DND-41 (cell line): Measurements from ENCODE around the gene WNT5A.
A peak's percentile ranks its signal among the peaks of the same experiment; 100 is the strongest.

ENCODE experiments used
- ATAC-seq: fragments of 200-7000 bp; cut with Tn5 transposase; 3 replicates; pipeline ENCODE4 v1.9.1; 2021; ENCODE audit warnings: low read depth; ENCODE audit not compliant: insufficient read depth
- DNase-seq: peaks from one replicate; pipeline ENCODE4 v3.0.0-alpha.2; 2020
- H2AFZ ChIP-seq: 2 replicates; pipeline ENCODE4 v1.6.0; 2012; ENCODE audit warnings: low read depth, low read length
- H3K27ac ChIP-seq: 2 replicates; pipeline ENCODE4 v1.5.1; 2012; ENCODE audit warnings: low read length, inconsistent platforms
- H3K27me3 ChIP-seq: fragments of 200-600 bp; sonication (generic); 2 replicates; pipeline ENCODE4 v1.6.0; 2012; ENCODE audit warnings: low read length, mild to moderate bottlenecking, inconsistent platforms; ENCODE audit not compliant: insufficient read depth, poor library complexity
- H3K36me3 ChIP-seq: 2 replicates; pipeline ENCODE4 v1.5.1; 2012; ENCODE audit warnings: low read length, inconsistent platforms; ENCODE audit not compliant: insufficient read depth
- H3K4me1 ChIP-seq: 2 replicates; pipeline ENCODE4 v1.5.1; 2012; ENCODE audit warnings: mild to moderate bottlenecking, low read length; ENCODE audit not compliant: insufficient read depth
- H3K4me2 ChIP-seq: 2 replicates; pipeline ENCODE4 v1.6.0; 2012; ENCODE audit warnings: mild to moderate bottlenecking, moderate library complexity, low read length, inconsistent platforms; ENCODE audit not compliant: insufficient read depth
- H3K4me3 ChIP-seq, 2 experiments: fragments of 200-600 bp in 1 of 2; shearing (Covaris generic) in 1 of 2; 2 replicates each; pipeline ENCODE4 v1.5.1; 2012 to 2016; ENCODE audit warnings: inconsistent platforms in 2 of 2, low read length in 2 of 2, mild to moderate bottlenecking in 2 of 2, low read depth in 1 of 2, moderate library complexity in 1 of 2
- H3K79me2 ChIP-seq: 2 replicates; pipeline ENCODE4 v1.6.0; 2012; ENCODE audit warnings: low read length, inconsistent platforms; ENCODE audit not compliant: insufficient read depth
- H3K9ac ChIP-seq: 2 replicates; pipeline ENCODE4 v1.6.0; 2012; ENCODE audit warnings: low read depth, mild to moderate bottlenecking, inconsistent platforms, low read length, moderate library complexity
- H3K9me3 ChIP-seq: 2 replicates; pipeline ENCODE4 v1.5.1; 2012; ENCODE audit warnings: low read length, moderate library complexity, mild to moderate bottlenecking, inconsistent platforms; ENCODE audit not compliant: insufficient read depth, severe bottlenecking
- H4K20me1 ChIP-seq: 2 replicates; pipeline ENCODE4 v1.6.0; 2012; ENCODE audit warnings: low read length; ENCODE audit not compliant: insufficient read depth
- CTCF ChIP-seq: IDR thresholded peaks from 2 replicates; pipeline ENCODE4 v1.5.1; 2012; ENCODE audit warnings: borderline replicate concordance, low read length, moderate library complexity, mild to moderate bottlenecking; ENCODE audit not compliant: poor library complexity, severe bottlenecking; ENCODE audit errors: extremely low read depth
- EZH2 ChIP-seq: IDR thresholded peaks from 3 replicates; pipeline ENCODE4 v1.6.1; 2012; ENCODE audit warnings: borderline replicate concordance, low read depth, mild to moderate bottlenecking, moderate library complexity, low read length, inconsistent platforms; ENCODE audit not compliant: severe bottlenecking

WNT5A gene

DNA sequence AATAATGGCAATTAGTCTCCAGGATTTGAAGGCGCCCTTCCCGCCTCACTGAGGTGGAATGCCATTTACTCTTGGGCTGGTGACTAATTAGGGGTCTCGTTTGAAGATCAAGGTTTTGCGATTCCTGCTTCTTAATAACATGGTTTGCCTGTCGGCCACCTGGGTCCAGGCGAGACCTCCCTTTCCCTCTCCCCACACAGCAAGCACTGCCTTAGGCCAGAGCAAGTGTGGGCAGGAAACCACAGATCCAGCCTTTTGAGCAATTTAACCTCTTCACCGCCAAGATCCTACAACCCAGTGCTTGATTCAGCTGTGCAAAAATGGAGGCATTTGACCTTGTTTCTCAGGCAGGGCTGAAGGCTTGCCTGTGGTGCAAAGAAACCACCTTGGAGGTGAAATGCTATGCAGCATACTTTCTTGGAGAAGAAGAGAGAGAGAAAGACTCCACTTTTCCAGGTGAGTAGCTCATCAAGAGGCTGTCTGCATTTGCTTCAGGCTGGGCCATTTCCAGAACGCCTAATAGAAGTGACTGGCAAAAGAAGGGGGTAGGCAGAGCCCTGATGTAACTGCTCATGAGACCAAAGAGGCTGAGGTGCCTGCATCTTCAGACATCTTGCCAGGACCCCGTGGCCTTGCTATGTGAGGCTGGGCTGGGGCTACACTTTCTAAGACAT is 34.1 kb upstream of the WNT5A start:
- Histone ChIP-seq H3K27ac (no peak overlapping the region), H3K4me3 (no peak overlapping the region), H4K20me1 (no peaks in the 10 kb centered on the region), H3K4me1 (peaks cover 6% of the 10 kb centered on the region; the same call in 1 of the 2 replicates), H3K79me2 (no peaks in the 10 kb centered on the region), H3K9me3 (no peaks in the 10 kb centered on the region), H3K36me3 (no peaks in the 10 kb centered on the region), H3K27me3 (no peaks in the 10 kb centered on the region), H2AFZ (no peak overlapping the region), H3K4me2 (no peak overlapping the region), H3K9ac (no peak overlapping the region)
- DNase-seq (peak; percentile 22), ATAC-seq (peak; percentile 66; the same call in 2 of the 3 replicates)
- TF ChIP-seq EZH2 (no peak), CTCF (no peak)

GRCh38 chr3:55519019-55519418 is 31.9 kb upstream of the WNT5A start:
- no peaks in the 10 kb centered on the region for H3K27me3 ChIP-seq
- no peaks in the 10 kb centered on the region for H4K20me1 ChIP-seq
- H3K36me3 ChIP-seq, result no peaks in the 10 kb centered on the region
- H3K4me3 ChIP-seq, result no peak overlapping the region
- no peak for ATAC-seq
- no peak overlapping the region for H3K27ac ChIP-seq
- H3K9me3 ChIP-seq, result no peaks in the 10 kb centered on the region
- no peak for TF ChIP-seq CTCF
- TF ChIP-seq EZH2, result no peak
- peaks cover 6% of the 10 kb centered on the region; the same call in 1 of the 2 replicates for H3K4me1 ChIP-seq
- H3K9ac ChIP-seq, result no peak overlapping the region
- no peak overlapping the region for H2AFZ ChIP-seq
- H3K4me2 ChIP-seq, result no peak overlapping the region
- no peaks in the 10 kb centered on the region for H3K79me2 ChIP-seq
- no peak for DNase-seq

DNA sequence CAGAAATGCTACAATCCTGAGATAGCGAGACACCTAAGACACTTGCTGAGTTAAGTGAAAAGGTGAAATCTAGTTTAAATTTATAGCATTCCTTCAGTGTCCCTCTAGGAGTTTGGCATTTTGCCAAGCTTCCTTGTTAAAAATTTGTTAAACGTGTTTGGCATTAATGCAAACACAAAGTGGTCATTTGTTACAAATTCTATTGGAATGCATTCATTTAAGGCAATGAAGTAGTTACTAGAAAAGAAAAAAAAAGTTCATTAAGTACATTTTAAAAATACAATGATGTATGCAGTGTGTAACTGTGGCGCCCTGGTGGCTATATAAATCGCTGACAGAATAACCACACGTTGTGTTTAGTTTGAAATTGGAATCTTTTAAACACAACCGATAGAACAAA is 31.3 kb upstream of the WNT5A start:
- TF ChIP-seq CTCF, result no peak
- TF ChIP-seq EZH2, result no peak
- H3K27ac ChIP-seq, result no peak overlapping the region
- H3K79me2 ChIP-seq, result no peaks in the 10 kb centered on the region
- no peak for DNase-seq
- peaks cover 6% of the 10 kb centered on the region; the same call in 1 of the 2 replicates for H3K4me1 ChIP-seq
- no peak overlapping the region for H3K4me2 ChIP-seq
- no peak overlapping the region for H3K4me3 ChIP-seq
- no peaks in the 10 kb centered on the region for H3K9me3 ChIP-seq
- H4K20me1 ChIP-seq, result no peaks in the 10 kb centered on the region
- H3K9ac ChIP-seq, result no peak overlapping the region
- no peak overlapping the region for H2AFZ ChIP-seq
- H3K27me3 ChIP-seq, result no peaks in the 10 kb centered on the region
- H3K36me3 ChIP-seq, result no peaks in the 10 kb centered on the region
- ATAC-seq, result no peak
